Amniotic epithelial cell (primary cell): ENCODE measurements around the gene ST3GAL3.

Experiments used
- DNase-seq: peaks from one replicate; pipeline ENCODE4 v3.0.0-alpha.2; 2010; ENCODE audit warnings: low read depth

Gene ST3GAL3, protein sequence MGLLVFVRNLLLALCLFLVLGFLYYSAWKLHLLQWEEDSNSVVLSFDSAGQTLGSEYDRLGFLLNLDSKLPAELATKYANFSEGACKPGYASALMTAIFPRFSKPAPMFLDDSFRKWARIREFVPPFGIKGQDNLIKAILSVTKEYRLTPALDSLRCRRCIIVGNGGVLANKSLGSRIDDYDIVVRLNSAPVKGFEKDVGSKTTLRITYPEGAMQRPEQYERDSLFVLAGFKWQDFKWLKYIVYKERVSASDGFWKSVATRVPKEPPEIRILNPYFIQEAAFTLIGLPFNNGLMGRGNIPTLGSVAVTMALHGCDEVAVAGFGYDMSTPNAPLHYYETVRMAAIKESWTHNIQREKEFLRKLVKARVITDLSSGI

DNA sequence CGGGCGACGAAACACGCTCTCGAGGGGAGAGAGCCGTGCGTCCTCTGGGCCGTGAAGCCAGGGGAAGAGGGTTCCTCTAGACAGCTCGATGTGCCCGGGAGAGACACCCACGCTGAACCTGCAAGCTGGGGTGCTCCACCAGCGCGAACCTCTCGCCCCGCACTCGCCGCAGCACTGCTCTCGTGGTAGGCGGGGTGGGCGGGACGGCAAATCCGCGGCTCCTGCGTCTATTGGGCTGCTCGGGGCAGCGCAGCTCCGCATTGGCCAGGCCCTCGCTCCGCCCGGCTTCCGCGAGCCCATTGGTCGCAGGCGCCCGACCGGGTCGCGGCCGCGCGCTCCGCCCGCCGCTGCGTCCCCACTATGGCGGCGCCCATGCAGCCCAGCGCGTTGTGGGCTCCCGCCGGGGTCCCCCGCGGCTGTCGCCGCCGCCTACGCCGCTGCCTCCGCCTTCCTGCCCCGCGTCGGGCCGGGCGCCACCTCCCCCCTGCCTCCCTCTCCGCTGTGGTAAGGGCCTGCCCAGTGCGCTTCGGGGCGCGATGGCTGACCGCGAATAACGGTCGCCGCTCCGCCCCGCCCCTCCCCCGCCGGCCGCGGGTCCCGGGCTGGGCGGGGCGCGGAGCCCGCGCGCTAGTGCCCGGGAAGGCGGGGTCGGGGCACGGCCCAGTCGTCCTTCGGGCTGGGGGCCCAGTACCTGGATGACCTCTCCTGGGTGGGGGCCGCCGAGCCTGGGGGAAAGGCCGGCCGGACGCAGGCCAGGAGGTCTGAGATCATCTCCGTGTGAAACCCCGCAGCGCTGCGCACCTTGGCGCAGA, at the start of gene ST3GAL3:
TSS of gene ST3GAL3 (plus strand) at position 347 of the 812 bp plus-strand sequence. CDS start 28,727 bp downstream, outside the sequence.
- DNase-seq, result peak; percentile 89

- no peak for DNase-seq
These were observed 47.8 kb upstream of the ST3GAL3 start for GRCh38 chr1:43659212-43660166.

GRCh38 chr1:43660355-43660754, 47.0 kb upstream of the ST3GAL3 start:
- no peak for DNase-seq

DNA sequence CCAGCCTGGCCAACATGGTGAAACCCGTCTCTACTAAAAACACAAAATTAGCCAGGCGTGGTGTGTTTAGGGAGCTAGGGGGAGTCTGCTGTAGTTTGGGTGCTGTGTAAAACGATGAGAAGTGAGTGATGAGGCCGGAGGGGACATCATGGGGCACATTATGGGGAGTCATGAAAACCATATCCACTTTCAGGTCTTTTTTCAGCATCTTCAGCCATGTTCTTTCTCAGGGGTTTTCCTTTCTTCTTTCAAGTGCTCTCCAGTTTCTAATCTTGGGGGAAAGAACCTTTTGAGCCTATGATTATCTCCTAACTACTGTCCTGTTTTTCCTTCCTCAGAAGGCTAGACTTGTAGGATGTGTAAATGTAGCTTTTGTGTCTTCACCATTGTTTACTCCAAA, 43.0 kb upstream of the ST3GAL3 start:
- DNase-seq, result no peak

DNA sequence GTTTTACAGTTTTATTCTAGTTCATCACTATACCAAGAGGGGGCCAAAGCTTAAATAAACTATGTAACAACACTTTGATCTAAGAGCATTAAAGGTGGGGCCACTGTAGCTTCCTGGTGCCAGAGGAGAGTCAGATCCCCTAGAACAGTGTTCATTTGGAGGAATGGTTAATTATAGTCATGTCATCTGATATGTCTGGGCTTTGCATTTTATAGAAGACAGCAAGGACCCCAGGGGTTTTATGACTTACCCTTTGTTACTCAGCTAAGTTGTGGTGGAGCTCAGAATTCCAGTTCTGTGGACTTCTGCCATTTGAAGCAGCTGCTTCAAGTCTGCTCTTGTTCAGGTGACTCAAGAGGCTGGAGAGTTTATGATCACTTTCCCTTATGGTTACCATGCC, 40.7 kb upstream of the ST3GAL3 start:
- DNase-seq, result no peak

DNA sequence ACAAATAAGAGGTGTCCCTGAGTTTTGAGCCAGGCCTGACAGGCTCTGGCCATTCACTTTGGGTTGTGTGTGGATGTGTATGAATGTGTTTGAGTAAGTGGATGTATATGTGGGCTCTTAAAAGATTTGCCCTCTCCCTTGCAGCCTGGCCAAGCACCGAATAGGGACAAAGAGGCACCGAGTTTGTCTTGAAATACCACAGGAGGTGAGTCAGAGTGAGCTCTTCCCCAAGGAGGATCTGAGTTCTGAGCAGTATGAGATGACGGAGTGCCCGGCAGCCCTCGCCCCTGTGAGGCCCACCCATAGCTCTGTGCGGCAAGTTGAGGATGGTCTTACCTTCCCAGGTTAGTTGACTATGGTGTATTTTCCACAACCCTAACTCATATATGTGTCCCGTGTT, 38.4 kb upstream of the ST3GAL3 start:
- peak; percentile 27 for DNase-seq

GRCh38 chr1:43669878-43670277, 37.5 kb upstream of the ST3GAL3 start:
- DNase-seq, result no peak

DNA sequence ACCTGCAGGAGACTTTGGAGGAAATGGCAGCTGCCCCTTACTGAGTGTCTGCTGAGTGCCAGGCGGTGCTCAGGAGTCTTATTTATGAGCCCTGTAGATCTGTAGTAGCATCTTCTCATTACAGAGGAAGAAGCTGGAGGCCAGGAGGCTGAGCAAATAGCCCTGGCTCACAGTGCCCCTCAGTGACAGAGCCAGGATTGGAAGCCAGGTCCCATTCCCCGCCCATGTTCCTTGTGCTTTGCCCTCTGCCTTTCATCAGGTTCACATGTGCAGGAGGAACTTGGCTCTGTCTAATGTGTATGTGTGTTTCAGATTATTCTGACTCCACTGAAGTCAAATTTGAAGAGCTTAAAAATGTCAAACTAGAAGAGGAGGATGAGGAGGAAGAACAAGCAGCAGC, 36.1 kb upstream of the ST3GAL3 start:
- no peak for DNase-seq

GRCh38 chr1:43671626-43672330, 35.6 kb upstream of the ST3GAL3 start:
- DNase-seq, result peak; percentile 90

DNA sequence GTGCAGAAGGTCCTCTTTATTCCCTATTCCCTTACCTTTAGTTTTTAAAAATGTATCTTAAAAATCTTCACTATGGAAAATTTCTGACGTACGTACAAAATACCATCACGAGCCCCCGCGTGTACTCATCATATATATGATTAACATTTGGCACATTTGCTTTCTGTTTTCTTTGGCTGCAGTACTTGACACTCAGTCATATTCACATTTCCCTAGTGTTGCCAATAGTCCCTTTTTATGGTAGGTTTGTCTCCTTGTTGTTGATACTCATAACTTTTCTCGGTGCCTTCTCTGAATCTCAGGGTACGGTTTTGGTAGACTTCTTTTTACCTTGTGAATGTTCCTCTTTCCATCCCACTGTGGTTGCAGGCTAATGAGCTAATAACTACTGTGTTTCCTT, 34.1 kb upstream of the ST3GAL3 start:
- no peak for DNase-seq

- no peak for DNase-seq
These were observed 28.4 kb upstream of the ST3GAL3 start for GRCh38 chr1:43678940-43679339.

- DNase-seq, result no peak
These were observed 23.8 kb upstream of the ST3GAL3 start for GRCh38 chr1:43683560-43683959.

GRCh38 chr1:43686801-43687200, 20.5 kb upstream of the ST3GAL3 start:
- no peak for DNase-seq

DNA sequence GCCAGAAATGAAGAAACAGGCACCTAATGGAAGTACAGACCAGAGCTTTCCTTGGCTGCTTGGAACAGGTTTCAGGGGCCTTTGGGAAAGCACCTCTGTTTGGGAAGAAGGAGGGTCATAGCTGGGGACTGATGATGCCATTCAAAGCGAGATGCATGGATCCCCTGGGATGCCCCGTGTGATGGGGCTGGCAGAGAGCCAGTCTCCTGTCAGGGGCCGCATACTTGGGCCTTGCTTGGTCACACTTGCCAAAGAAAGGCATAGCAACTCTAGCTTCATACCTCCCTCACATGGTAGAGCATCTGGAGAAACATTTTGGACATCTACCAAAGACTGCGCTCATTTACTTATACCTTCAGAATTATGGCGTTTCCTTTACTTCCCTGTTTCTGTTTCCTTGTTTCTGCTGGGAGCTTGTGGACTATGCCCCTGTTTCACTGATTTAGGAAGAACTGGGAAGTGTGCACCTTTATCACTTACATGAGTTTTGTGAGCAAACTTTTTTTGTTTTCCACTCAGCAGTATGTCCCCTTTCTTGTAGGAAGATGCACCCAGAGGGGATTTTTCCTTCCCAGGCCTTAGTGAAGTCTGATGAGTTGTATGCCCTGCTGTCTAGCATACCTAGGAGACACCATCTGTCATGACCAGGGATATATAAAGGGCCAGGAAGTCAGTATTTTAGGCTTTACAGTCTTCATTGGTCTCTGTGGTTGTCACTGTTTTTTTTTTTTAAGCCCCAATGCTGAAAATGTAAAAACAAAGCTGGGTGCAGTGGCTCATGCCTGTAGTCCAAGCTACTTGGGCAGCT, 19.8 kb upstream of the ST3GAL3 start:
- no peak for DNase-seq

DNA sequence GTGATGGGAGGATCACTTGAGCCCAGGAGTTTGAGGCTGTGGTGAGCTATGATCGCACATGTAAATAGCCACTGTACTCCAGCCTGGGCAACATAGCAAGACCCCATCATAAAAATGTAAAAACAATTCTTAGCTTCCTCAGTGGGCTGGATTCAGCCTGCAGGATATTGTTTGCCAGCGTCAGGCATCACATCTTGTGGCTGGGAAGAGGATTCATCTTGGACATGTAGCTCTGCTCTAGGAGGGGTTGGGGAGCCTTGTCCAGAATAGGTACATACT, 19.3 kb upstream of the ST3GAL3 start:
- no peak for DNase-seq

DNA sequence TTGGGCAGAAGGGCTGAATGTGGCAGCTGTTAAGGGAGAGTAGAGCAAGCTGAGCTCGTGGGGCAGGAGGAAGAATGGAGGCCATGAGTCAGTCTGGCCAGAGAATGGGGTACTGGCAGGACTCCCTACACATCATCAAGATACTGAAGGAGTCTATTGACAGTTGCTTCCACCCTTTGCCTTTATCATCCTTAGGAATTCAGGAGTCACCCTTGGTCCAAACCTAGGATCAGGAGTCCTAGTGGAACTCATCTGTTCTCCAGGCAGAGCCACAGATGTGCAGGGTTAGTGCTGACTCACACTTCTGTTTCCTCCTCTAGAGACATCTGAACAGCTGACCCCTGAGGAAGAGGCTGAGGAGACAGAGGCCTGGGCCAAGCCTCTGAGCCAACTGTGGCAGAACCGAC, 18.7 kb upstream of the ST3GAL3 start:
- peak; percentile 84 for DNase-seq

- DNase-seq, result no peak
These were observed 18.0 kb upstream of the ST3GAL3 start for GRCh38 chr1:43689289-43689688.

DNA sequence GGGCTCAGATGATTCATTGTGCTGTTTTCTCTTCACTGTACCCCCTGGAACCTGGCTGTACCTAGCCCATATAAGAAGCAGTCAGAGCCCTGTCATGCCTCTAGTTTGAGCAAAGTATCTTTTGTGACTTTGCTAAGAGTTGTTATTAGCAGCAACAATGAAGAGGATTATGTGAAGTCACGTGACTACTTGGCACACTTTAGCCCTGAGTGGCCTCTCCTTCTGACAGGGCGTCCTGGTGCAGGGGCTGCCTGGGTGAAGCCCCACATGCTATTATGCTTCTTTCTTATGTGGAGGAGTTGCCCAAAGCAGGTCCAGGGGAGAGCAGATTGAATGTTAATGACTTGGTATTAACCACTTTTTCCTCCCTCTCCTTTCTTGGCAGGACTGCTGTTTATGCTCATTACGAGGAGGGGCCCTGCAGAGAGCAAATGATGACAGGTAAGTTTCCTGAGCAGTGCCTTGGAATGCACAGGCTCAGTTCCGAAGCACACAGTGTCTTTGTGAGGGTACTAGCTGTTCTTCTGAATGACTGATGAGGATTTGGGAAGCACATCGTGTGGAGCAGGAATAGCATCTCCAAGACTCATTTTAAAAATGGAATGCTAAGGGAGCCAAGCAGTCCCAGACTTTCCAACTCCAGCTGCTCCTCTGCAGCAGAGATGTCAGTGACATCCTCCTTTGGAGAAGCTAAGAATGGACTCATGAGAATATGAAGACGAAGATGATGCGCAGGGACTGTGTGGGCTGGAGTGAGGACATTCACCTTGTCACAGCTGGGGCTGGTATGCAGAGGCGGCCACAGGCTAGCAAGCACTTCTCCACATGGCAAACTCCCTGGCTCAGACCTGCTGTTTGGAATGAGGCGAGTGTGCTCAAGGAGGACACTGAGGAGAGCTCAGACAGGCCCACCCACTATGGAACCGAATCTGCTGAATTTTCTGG, 15.2 kb upstream of the ST3GAL3 start:
- no peak for DNase-seq

DNA sequence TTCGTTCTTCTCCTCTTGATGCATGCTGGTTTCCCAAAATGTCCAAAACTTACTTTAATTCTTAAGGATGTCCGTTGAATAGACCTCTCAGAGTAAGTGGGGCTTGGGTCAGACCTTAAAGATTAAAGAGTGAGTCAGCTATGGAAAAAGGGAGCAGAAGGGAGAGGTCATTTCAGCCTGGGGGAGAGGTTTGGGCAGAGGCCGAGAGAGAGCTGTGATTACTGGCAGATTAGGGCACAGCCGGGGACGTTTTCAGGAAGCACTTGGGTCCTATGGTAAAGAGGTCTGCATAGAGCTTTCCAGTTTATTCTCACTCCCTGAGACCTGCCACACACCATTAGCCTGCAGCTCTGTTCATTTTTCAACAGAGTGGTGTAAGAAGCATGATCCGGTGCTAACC, 14.0 kb upstream of the ST3GAL3 start:
- DNase-seq, result no peak

DNA sequence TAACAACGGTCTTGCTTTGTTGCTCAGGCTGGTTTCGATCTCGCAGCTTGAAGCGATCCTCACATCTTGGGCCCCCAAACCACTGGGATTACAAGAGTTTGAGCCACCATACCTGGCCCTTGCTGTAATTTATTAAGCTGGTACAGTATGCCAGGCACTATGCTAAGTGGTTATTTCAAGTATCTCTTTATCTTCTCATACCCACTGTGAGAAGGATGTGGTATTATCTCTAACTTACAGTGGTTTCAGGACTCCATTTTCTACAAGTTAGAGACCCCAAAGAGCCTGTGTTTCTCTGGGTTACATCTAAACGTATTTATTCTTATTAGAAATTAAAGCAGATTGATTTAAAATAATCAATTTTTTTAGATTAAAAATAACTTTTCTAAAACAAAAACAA, 8.1 kb upstream of the ST3GAL3 start:
- DNase-seq, result no peak
